Erythroblast (primary cell): ENCODE measurements around the gene PDE10A.

Experiments used
- GATA1 ChIP-seq: IDR thresholded peaks from 2 replicates; pipeline ENCODE4 v1.6.1; 2011; ENCODE audit warnings: low read depth, mild to moderate bottlenecking, control low read depth, low read length, moderate library complexity
- POLR2A ChIP-seq: IDR thresholded peaks from 2 replicates; pipeline ENCODE4 v1.6.1; 2011; ENCODE audit warnings: mild to moderate bottlenecking, low read length

- TF ChIP-seq POLR2A, result no peak
- no peak for TF ChIP-seq GATA1
Measured at GRCh38 chr6:165662041-165662748, 846 bp downstream of the PDE10A start.
